WTC11 (cell line): ENCODE data around the gene ZGRF1. TPM values are rescaled to one million over a fixed set of nuclear protein-coding genes. Genes with fewer than 3 reads are reported as not detected.

Source experiments
- AFF4 ChIP-seq: sonication (generic); formaldehyde crosslinking; IDR thresholded peaks from 2 replicates; pipeline ENCODE4 v1.8.1; 2023; ENCODE audit warnings: mild to moderate bottlenecking, missing genetic modification reagents, borderline replicate concordance
- AR ChIP-seq: fragments of 250-450 bp; sonication (Bioruptor Pico); IDR thresholded peaks from 2 replicates; pipeline ENCODE4 v1.9.0; 2021; ENCODE audit warnings: mild to moderate bottlenecking
- ATF2 ChIP-seq: sonication (generic); formaldehyde crosslinking; IDR thresholded peaks from 2 replicates; pipeline ENCODE4 v1.8.1; 2022; ENCODE audit warnings: low read depth, missing genetic modification reagents, borderline replicate concordance
- E2F1 ChIP-seq: sonication (generic); formaldehyde crosslinking; IDR thresholded peaks from 2 replicates; pipeline ENCODE4 v1.8.0; 2022; ENCODE audit warnings: mild to moderate bottlenecking, missing genetic modification reagents
- FOXP4 ChIP-seq: sonication (generic); formaldehyde crosslinking; IDR thresholded peaks from 2 replicates; pipeline ENCODE4 v1.8.0; 2022; ENCODE audit warnings: mild to moderate bottlenecking, missing genetic modification reagents
- GTF2I ChIP-seq: fragments of 250-450 bp; sonication (Bioruptor Pico); conservative IDR thresholded peaks from 2 replicates; pipeline ENCODE4 v1.4.0; 2021; ENCODE audit warnings: mild to moderate bottlenecking
- IRF1 ChIP-seq: sonication (generic); formaldehyde crosslinking; IDR thresholded peaks from 2 replicates; pipeline ENCODE4 v1.8.0; 2023; ENCODE audit warnings: missing genetic modification reagents
- IRF2 ChIP-seq: sonication (generic); formaldehyde crosslinking; IDR thresholded peaks from 2 replicates; pipeline ENCODE4 v1.8.0; 2022; ENCODE audit warnings: low read depth, missing genetic modification reagents, borderline replicate concordance
- JAZF1 ChIP-seq: fragments of 250-450 bp; sonication (Bioruptor Pico); IDR thresholded peaks from 2 replicates; pipeline ENCODE4 v1.9.0; 2021; ENCODE audit warnings: moderate library complexity, mild to moderate bottlenecking, inconsistent platforms
- MAX ChIP-seq: sonication (generic); formaldehyde crosslinking; IDR thresholded peaks from 2 replicates; pipeline ENCODE4 v1.8.0; 2022; ENCODE audit warnings: mild to moderate bottlenecking, missing genetic modification reagents
- NFATC4 ChIP-seq: fragments of 250-450 bp; sonication (Bioruptor Pico); IDR thresholded peaks from 2 replicates; pipeline ENCODE4 v1.9.0; 2021; ENCODE audit warnings: mild to moderate bottlenecking
- NFE2L1 ChIP-seq: sonication (generic); formaldehyde crosslinking; IDR thresholded peaks from 2 replicates; pipeline ENCODE4 v1.8.1; 2023; ENCODE audit warnings: missing genetic modification reagents
- NR1H2 ChIP-seq: sonication (generic); formaldehyde crosslinking; IDR thresholded peaks from 2 replicates; pipeline ENCODE4 v1.9.0; 2021; ENCODE audit warnings: mild to moderate bottlenecking, moderate library complexity, missing genetic modification reagents
- SMAD3 ChIP-seq: sonication (generic); formaldehyde crosslinking; IDR thresholded peaks from 2 replicates; pipeline ENCODE4 v1.8.0; 2022; ENCODE audit warnings: missing genetic modification reagents, mild to moderate bottlenecking, borderline replicate concordance
- SMAD4 ChIP-seq: sonication (generic); formaldehyde crosslinking; IDR thresholded peaks from 2 replicates; pipeline ENCODE4 v1.8.0; 2022; ENCODE audit warnings: mild to moderate bottlenecking, missing genetic modification reagents
- TEAD1 ChIP-seq: sonication (generic); formaldehyde crosslinking; IDR thresholded peaks from 2 replicates; pipeline ENCODE4 v1.8.0; 2022; ENCODE audit warnings: mild to moderate bottlenecking, missing genetic modification reagents
- TP53 ChIP-seq: sonication (generic); formaldehyde crosslinking; IDR thresholded peaks from 2 replicates; pipeline ENCODE4 v1.8.1; 2023; ENCODE audit warnings: mild to moderate bottlenecking, missing genetic modification reagents
- ZBTB21 ChIP-seq: sonication (generic); formaldehyde crosslinking; IDR thresholded peaks from 2 replicates; pipeline ENCODE4 v1.8.1; 2023; ENCODE audit warnings: mild to moderate bottlenecking, missing genetic modification reagents, borderline replicate concordance
- ZNF138 ChIP-seq: sonication (generic); formaldehyde crosslinking; conservative IDR thresholded peaks from 2 replicates; pipeline ENCODE4 v1.8.1; 2022; ENCODE audit warnings: mild to moderate bottlenecking, moderate library complexity, missing genetic modification reagents
- ZNF281 ChIP-seq: sonication (generic); formaldehyde crosslinking; IDR thresholded peaks from 2 replicates; pipeline ENCODE4 v1.8.0; 2023; ENCODE audit warnings: mild to moderate bottlenecking, missing genetic modification reagents
- ZNF317 ChIP-seq: sonication (generic); formaldehyde crosslinking; IDR thresholded peaks from 2 replicates; pipeline ENCODE4 v1.8.1; 2023; ENCODE audit warnings: low read depth, mild to moderate bottlenecking, moderate library complexity, missing genetic modification reagents, borderline replicate concordance
- ZNF396 ChIP-seq: fragments of 250-450 bp; sonication (Bioruptor Pico); IDR thresholded peaks from 2 replicates; pipeline ENCODE4 v1.8.0; 2021; ENCODE audit warnings: mild to moderate bottlenecking, moderate library complexity, borderline replicate concordance
- ZNF671 ChIP-seq: fragments of 250-450 bp; sonication (Bioruptor Pico); IDR thresholded peaks from 2 replicates; pipeline ENCODE4 v1.8.0; 2021; ENCODE audit warnings: mild to moderate bottlenecking
- total RNA-seq: library from RNA; stranded (reverse); gene quantifications from 3 replicates; pipeline ENCODE4 v1.2.3, GENCODE V29; 2021

ZGRF1 gene
- total RNA-seq, 1 experiment from 2014 or later: 56.2 TPM

GRCh38 chr4:112645541-112646329, 9.0 kb upstream of the ZGRF1 start (continued):
- TF ChIP-seq FOXP4 (no peak), AFF4 (CRISPR knock-in tag) (peak; percentile 100), JAZF1 (CRISPR knock-in tag) (no peak), TEAD1 (CRISPR knock-in tag) (peak; percentile 97), SMAD3 (CRISPR knock-in tag) (peak; percentile 92), AR (CRISPR knock-in tag) (peak; percentile 100), MAX (CRISPR knock-in tag) (no peak), ZNF138 (CRISPR knock-in tag) (peak; percentile 92; the same call in 1 of the 2 replicates), ZNF671 (CRISPR knock-in tag) (peak; percentile 100), ZNF281 (CRISPR knock-in tag) (peak; percentile 85), E2F1 (no peak), ZBTB21 (CRISPR knock-in tag) (no peak), NFE2L1 (CRISPR knock-in tag) (peak; percentile 92), IRF1 (CRISPR knock-in tag) (peak; percentile 90), GTF2I (CRISPR knock-in tag) (peak; percentile 76), SMAD4 (no peak), IRF2 (CRISPR knock-in tag) (peak; percentile 66; the same call in 1 of the 2 replicates), TP53 (peak; percentile 66; the same call in 1 of the 2 replicates), ZNF317 (no peak), ZNF396 (no peak), NR1H2 (CRISPR knock-in tag) (0 out of 2 replicates have a peak, but pooled peaks have one; percentile 44), ATF2 (peak; percentile 9), NFATC4 (CRISPR knock-in tag) (peak; percentile 99)
